HK-2 (cell line): Measurements from ENCODE around the gene EHMT2.
"Not testable (repeated sequence)": the region's sequence is repeated elsewhere in the genome, so short reads cannot be mapped to it uniquely, and the experiment has no call there.

ENCODE experiments used
- DNase-seq: peaks from one replicate; pipeline ENCODE4 v3.0.0-alpha.2; 2018; ENCODE audit not compliant: unreplicated experiment

EHMT2 gene

DNA sequence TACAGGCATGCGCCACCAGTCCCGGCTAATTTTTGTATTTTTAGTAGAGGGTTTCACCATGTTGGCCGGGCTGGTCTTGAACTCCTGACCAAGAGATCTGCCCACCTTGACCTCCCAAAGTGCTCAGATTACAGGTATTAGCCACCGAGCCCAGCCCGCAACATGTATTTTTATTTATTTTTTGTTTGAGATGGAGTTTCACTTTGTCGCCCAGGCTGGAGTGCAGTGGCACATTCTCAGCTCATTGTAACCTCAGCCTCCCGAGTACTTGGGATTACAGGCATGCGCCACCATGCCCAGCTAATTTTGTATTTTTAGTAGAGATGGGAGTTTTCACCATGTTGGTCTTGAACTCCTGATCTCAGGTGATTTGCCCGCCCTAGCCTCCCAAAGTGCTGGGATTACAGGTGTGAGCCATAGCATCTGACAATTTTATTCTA, 59.4 kb downstream of the EHMT2 start:
- DNase-seq: not testable (repeated sequence)

DNA sequence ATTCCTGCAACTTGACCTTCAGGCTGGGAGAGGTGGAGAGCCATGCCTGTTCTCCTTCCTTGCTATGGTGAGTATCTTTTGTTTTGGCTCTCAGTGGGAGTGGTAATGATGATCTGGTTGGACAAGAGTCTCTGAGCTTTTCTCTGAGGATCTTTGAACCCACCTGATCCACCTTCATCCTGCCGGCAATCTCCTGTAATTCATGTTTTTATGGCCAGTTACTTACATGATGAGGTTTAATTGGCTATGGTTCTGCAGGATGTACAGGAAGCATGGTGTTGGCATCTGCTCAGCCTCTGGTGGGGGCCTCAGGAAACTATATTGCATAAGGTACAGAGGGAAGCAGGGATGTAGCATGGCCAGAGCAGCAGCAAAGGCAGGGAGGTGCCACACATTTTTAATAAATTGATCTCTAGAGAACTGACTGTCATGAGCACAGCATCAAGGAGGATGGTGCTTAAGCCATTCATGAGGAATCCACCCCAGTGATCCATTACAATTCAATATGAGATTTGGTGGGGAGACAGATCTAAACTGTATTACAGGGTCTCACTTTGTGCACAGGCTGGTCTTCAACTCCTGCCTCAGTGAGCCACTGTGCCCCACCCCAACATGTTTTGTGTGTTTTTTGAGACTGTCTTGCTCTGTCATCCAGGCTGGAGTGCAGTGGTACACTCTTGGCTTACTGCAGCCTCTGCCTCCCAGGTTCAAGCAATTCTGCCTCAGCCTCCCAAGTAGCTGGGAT, 60.0 kb downstream of the EHMT2 start:
- no peak for DNase-seq

DNA sequence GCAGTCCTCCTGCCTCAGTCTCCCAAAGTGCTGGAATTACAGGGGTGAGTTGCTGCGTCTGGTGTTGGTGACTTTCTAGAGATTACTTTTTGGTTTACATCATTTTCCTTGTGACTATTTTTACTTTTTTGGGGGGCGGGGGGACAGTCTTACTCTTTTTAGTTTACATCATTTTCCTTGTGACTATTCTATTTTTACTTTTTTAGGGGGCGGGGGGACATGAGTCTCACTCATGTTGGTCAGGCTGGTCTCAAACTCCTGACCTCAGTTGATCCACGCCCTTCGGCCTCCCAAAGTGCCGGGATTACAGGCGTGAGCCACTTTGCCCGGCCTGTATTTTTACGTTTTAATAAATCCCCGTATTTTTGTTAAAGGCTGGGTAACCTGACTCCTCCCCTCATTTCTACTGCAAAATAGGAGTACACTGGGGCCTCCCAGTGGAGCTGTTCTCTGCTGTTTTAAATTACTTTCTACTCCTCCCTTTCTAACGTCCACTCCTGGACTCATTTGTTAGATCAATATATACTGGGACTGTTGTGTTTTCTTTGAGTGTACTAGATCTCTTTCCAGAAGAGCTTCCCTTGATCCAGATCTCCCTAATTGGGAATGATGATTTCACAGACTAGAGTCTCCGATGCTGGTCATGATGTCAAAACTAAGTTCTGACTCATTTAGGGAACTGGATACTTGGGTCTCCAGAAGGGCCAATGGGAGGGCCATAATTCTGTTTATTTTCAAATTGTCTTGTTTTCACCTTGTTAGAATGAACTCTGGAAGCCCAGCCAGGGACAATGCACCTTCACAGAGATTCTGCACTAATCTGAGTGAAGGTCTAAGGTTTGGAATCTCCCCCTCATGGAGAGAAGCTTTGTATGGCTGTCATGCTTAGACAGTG, 60.8 kb downstream of the EHMT2 start:
- no peak for DNase-seq

DNA sequence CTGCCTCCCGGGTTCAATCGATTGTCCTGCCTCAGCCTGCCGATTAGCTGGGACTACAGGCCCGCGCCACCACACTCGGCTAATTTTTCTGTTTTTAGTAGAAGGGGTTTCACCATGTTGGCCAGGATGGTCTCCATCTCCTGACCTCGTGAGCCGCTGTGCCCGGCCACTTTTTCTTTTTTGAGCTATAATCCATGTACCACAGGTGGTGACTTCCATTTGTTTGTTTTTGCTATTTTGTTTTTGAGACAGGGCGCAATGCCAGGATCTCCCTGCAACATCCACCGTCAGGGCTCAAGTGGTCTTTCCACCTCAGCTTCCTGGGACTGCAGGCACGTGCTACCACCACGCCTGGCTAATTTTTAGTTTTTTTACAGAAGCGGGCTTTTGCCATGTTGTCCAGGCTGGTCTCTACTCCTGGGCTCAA, 61.4 kb downstream of the EHMT2 start:
- DNase-seq: no peak

DNA sequence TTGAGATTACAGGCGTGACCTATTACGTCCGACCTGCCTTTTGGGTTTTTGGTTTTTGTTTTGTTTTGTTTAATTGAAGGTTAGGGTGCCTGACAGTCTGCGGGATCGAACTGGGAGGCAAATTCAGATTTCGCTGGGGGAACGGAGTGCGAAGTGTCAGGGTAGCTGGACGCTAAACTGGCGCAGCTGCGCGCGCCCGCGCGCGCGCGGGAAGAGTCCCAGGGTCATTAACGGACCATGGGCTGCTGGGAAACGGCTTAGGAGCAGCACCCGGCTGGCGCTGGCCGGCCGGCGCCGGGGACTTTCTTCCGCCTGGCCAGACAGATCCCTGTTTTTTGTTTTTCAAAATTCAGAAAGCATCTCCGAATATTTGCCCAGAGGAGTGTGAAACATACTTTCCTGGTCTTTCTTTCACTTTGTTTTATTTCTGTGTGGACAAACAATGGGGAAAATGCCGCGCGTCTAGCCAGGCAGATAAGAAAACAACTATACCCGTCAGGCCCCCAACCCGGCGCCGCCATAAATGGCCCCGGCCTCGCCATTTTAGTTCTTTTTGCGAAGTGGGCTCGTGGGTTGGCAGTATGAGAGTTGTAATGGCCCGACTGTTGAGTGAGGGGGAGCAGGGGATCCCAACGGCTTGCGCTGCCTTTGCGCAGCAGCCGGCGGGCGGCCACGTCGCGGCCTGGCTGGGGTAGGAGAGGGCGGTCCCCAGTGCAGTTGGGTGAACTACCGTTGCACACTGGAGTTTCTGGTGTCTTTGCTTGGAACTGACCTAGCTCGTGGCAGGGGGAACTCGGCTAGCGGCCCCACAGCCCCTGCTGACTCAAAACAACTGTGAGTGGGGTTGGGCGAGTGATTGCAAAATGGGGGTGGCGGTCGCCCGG, 62.9 kb downstream of the EHMT2 start:
- peak; percentile 84 for DNase-seq

DNA sequence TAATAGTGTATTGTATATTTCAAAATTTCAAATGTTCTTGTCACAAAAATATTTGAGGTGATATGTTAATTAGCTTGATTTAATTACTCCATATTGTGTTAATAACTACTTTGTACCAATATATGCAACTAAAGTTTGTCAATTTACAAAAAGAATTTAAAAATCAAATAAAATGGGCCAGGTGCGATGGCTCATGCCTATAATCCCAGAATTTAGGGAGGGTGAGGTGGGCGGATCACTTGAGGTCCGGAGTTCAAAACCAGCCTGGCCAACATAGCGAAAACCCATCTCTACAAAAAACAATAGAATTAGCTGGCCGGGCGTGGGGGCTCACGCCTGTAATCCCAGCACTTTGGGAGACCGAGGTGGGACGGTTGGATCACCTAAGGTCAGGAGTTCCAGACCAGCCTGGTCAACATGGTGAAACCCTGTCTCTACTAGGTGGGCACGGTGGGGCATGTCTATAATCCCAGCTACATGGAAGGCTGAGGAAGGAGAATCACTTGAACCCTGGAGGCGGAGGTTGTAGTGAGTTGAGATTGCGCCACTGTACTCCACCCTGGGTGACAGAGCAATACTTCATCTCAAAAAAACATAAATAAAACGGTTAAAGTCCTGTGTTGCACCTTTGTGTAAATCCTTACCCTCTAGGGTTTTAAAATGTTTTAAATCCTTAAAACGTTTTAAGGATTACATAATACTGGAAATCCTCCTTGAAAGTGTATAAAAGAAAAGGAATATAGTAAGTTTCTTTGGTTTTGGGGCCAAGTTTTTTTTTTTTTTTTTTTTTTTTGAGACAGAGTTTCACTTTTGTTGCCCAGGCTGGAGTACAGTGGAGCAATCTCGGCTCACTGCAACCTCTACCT, 65.9 kb downstream of the EHMT2 start:
- DNase-seq: no peak

DNA sequence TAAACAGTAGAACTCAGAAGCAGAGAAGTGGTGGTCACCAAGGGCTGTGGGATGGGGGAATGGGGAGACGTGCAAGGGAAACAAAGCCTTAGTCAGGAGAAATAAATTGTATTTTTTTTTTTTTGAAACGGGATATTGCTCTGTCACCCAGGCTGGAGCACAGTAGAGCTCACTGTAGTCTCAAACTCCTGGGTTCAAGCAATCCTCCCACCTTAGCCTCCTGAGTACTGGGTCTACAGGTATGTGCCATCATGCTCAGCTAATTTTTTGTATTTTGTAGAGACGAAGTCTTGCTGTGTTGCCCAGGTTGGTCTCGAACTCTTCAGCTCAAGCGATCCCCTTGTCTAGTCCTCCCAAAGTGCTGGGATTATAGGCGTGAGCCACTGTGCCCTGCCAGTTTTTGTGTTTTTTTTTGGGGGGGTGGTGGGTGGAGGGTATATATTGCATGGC, 66.6 kb downstream of the EHMT2 start:
- no peak for DNase-seq
